Body of pancreas (tissue), 4 donors: Measurements from ENCODE around the gene AKAP1.

Experiments used
- POLR2A ChIP-seq, 3 donors: fragments of 450-650 bp; IDR thresholded peaks; one replicate each; pipeline ENCODE4 v1.6.1; 2016; ENCODE audit warnings: antibody characterized with exemption in 3 of 3, mild to moderate bottlenecking in 2 of 3
- TF ChIP-seq, protein P1 (sequence below), 7 experiments: fragments of 450-650 bp in 4 of 7; fragments of 200-600 bp in 3 of 7; sonication (generic) in 3 of 7; IDR thresholded peaks; one replicate each; pipeline ENCODE4 v1.5.1; 2016 to 2019; ENCODE audit warnings: antibody characterized with exemption in 7 of 7

GRCh38 chr17:57096472-57097202 is 11.6 kb downstream of the AKAP1 start:
- TF ChIP-seq, protein P1, sequence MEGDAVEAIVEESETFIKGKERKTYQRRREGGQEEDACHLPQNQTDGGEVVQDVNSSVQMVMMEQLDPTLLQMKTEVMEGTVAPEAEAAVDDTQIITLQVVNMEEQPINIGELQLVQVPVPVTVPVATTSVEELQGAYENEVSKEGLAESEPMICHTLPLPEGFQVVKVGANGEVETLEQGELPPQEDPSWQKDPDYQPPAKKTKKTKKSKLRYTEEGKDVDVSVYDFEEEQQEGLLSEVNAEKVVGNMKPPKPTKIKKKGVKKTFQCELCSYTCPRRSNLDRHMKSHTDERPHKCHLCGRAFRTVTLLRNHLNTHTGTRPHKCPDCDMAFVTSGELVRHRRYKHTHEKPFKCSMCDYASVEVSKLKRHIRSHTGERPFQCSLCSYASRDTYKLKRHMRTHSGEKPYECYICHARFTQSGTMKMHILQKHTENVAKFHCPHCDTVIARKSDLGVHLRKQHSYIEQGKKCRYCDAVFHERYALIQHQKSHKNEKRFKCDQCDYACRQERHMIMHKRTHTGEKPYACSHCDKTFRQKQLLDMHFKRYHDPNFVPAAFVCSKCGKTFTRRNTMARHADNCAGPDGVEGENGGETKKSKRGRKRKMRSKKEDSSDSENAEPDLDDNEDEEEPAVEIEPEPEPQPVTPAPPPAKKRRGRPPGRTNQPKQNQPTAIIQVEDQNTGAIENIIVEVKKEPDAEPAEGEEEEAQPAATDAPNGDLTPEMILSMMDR (IDR thresholded peaks at IDR 0.05) = no peak
- no peak for TF ChIP-seq POLR2A (IDR thresholded peaks at IDR 0.05)
